GM12878 (cell line): ENCODE measurements around the gene PTGIS. TPM values are rescaled to one million over a fixed set of nuclear protein-coding genes. Genes with fewer than 3 reads are reported as not detected.

Experiments used
- ATAC-seq: fragments of 200-7000 bp; cut with Tn5 transposase; 3 replicates; pipeline ENCODE4 v1.9.1; 2020; ENCODE audit warnings: mild to moderate bottlenecking, moderate library complexity
- BruUV-seq: library from RNA; stranded (reverse); fragments of 400-500 nt; replicated peaks from 2 replicates; lab custom pipeline; 2021; lab: Mats Ljungman, UMichigan
- CTCF ChIA-PET: fragments of 300-600 bp; sonication (Branson Sonifier 250); formaldehyde crosslinking; extraction: SDS; loops from one replicate; lab custom pipeline; 2021; ENCODE audit warnings: inconsistent platforms; lab: Yijun Ruan, JAX
- POLR2A ChIA-PET: fragments of 350-600 bp; formaldehyde crosslinking; extraction: SDS; loops from one replicate; lab custom pipeline; 2021; ENCODE audit warnings: inconsistent platforms; lab: Charles Lee
- RAD21 ChIA-PET: fragments of 300-600 bp; sonication (Branson Sonifier 250); formaldehyde crosslinking; loops from one replicate; lab custom pipeline; 2023; ENCODE audit warnings: antibody characterized with exemption; ENCODE audit not compliant: unreplicated experiment; lab: Charles Lee
- SMC1A ChIA-PET: fragments of 300-600 bp; sonication (Branson Sonifier 250); formaldehyde crosslinking; loops from one replicate; lab custom pipeline; 2023; ENCODE audit not compliant: unreplicated experiment, uncharacterized antibody; lab: Charles Lee
- DNase-seq: peaks from one replicate; pipeline ENCODE4 v3.0.0-alpha.2; 2011; ENCODE audit warnings: low read depth, low spot score
- FAIRE-seq: peaks from 3 replicates; lab custom pipeline; 2011; peaks lifted over from hg19 to GRCh38; lab: Jason Lieb, UNC
- H2AFZ ChIP-seq: 2 replicates; pipeline ENCODE4 v1.6.0; 2011; ENCODE audit warnings: low read depth, low read length, control low read depth; ENCODE audit not compliant: control insufficient read depth
- H3K27ac ChIP-seq: 2 replicates; pipeline ENCODE4 v1.5.1; 2011; ENCODE audit warnings: control low read depth; ENCODE audit not compliant: control insufficient read depth, insufficient read depth
- H3K27me3 ChIP-seq, 2 experiments: replicated peaks in 1 of 2; 2 replicates each; pipeline versions ENCODE4 v1.6.0 to v1.6.1; 2011; ENCODE audit warnings: low read length in 1 of 2; ENCODE audit not compliant: control insufficient read depth in 2 of 2, insufficient read depth in 2 of 2
- H3K36me3 ChIP-seq, 2 experiments: 2 replicates each; pipeline ENCODE4 v1.5.1; 2011; ENCODE audit warnings: low read length in 1 of 2; ENCODE audit not compliant: control insufficient read depth in 2 of 2, insufficient read depth in 2 of 2
- H3K4me1 ChIP-seq: 2 replicates; pipeline ENCODE4 v1.6.1; 2011; ENCODE audit warnings: mild to moderate bottlenecking, low read length, moderate library complexity, mixed read lengths; ENCODE audit not compliant: control insufficient read depth, insufficient read depth
- H3K4me2 ChIP-seq: 2 replicates; pipeline ENCODE4 v1.6.0; 2011; ENCODE audit warnings: control low read depth; ENCODE audit not compliant: control insufficient read depth, insufficient read depth
- H3K4me3 ChIP-seq: fragments of 200-600 bp; sonication (generic); 2 replicates; pipeline ENCODE4 v1.5.1; 2016
- H3K79me2 ChIP-seq: 2 replicates; pipeline ENCODE4 v1.6.0; 2011; ENCODE audit warnings: low read length; ENCODE audit not compliant: control insufficient read depth, insufficient read depth
- H3K9ac ChIP-seq: 2 replicates; pipeline ENCODE4 v1.8.0; 2011; ENCODE audit warnings: low read length, control low read depth, mixed read lengths; ENCODE audit not compliant: control insufficient read depth, insufficient read depth
- H3K9me3 ChIP-seq: replicated peaks from 3 replicates; pipeline ENCODE4 v1.5.1; 2011; ENCODE audit warnings: mild to moderate bottlenecking, low read length; ENCODE audit not compliant: control insufficient read depth, insufficient read depth
- H4K20me1 ChIP-seq: 2 replicates; pipeline ENCODE4 v1.6.0; 2011; ENCODE audit not compliant: control insufficient read depth, insufficient read depth
- BHLHE40 ChIP-seq, 2 experiments: fragments of 450-650 bp in 1 of 2; IDR thresholded peaks; 2 replicates each; pipeline ENCODE4 v1.6.1; 2011 to 2017; ENCODE audit warnings: low read depth in 2 of 2, borderline replicate concordance in 1 of 2, improper control_type of control experiment in 1 of 2, low read length in 1 of 2, mild to moderate bottlenecking in 1 of 2
- BRCA1 ChIP-seq: IDR thresholded peaks from 2 replicates; pipeline ENCODE4 v1.6.1; 2011; ENCODE audit warnings: low read depth, low read length, improper control_type of control experiment
- ETV6 ChIP-seq, 2 experiments: fragments of 450-650 bp in 1 of 2; IDR thresholded peaks in 1 of 2; conservative IDR thresholded peaks in 1 of 2; 2 replicates each; pipeline ENCODE4 v1.6.1; 2014; ENCODE audit warnings: antibody characterized with exemption in 1 of 2, borderline replicate concordance in 1 of 2, low read depth in 1 of 2, mild to moderate bottlenecking in 1 of 2, moderate library complexity in 1 of 2
- HDAC6 ChIP-seq: fragments of 200-600 bp; sonication (generic); IDR thresholded peaks from one replicate; pipeline ENCODE4 v1.8.0; 2017; ENCODE audit warnings: antibody characterized with exemption; ENCODE audit not compliant: unreplicated experiment
- KDM1A ChIP-seq: fragments of 200-600 bp; sonication (generic); IDR thresholded peaks from 2 replicates; pipeline ENCODE4 v1.6.1; 2016; ENCODE audit warnings: borderline replicate concordance
- NFYB ChIP-seq: IDR thresholded peaks from 2 replicates; pipeline ENCODE4 v1.6.1; 2011; ENCODE audit warnings: low read depth, mild to moderate bottlenecking, low read length, improper control_type of control experiment, moderate library complexity; ENCODE audit not compliant: insufficient read depth
- PAX8 ChIP-seq: fragments of 450-650 bp; IDR thresholded peaks from 2 replicates; pipeline ENCODE4 v1.6.1; 2017; ENCODE audit warnings: mild to moderate bottlenecking, moderate library complexity
- TARDBP ChIP-seq: IDR thresholded peaks from 2 replicates; pipeline ENCODE4 v1.6.1; 2016; ENCODE audit warnings: borderline replicate concordance
- ZBED1 ChIP-seq: IDR thresholded peaks from 2 replicates; pipeline ENCODE4 v1.6.1; 2016; ENCODE audit warnings: borderline replicate concordance
- ZNF207 ChIP-seq: fragments of 450-650 bp; IDR thresholded peaks from 2 replicates; pipeline ENCODE4 v1.6.1; 2014; ENCODE audit warnings: antibody characterized with exemption, mild to moderate bottlenecking, borderline replicate concordance
- ZSCAN29 ChIP-seq: fragments of 450-650 bp; IDR thresholded peaks from 2 replicates; pipeline ENCODE4 v1.6.1; 2017; ENCODE audit warnings: mild to moderate bottlenecking, moderate library complexity
- WGBS: methylation state at CpG from one replicate; pipeline ENCODE4 v1.1.6; 2016; ENCODE audit warnings: low lambda C conversion rate; ENCODE audit not compliant: insufficient replicate concordance, insufficient coverage; ENCODE audit errors: missing lambda C conversion rate; 5-methylcytosine and 5-hydroxymethylcytosine counted together
- in situ Hi-C: fragments of 300-500 bp; cut with MboI; formaldehyde crosslinking; loops from 9 replicates; pipeline ENCODE4 v1.14.3; 2018; ENCODE audit warnings: mixed read lengths
- intact Hi-C: fragments of 100-400 bp; cut with micrococcal nuclease; formaldehyde crosslinking; loops from one replicate; pipeline ENCODE4 v1.14.2; 2022; ENCODE audit not compliant: unreplicated experiment
- polyA plus RNA-seq, 11 experiments: library from polyadenylated mRNA; depleted of rRNA in 4 of 11; unstranded in 6 of 11; stranded (reverse) in 5 of 11; fragments of >200 nt; fragmentation: Nextera tagmentation in 4 of 11; fragmentation: Illumina TruSeq in 1 of 11; extraction: Ambion mirVana in 4 of 11; extraction: Trizol in 1 of 11; gene quantifications; 1 replicate in 1 of 11; 2 replicates in 10 of 11; pipeline versions ENCODE4 v1.2.1 to v1.2.3, GENCODE V29; 2011 to 2016; ENCODE audit warnings: inconsistent platforms in 2 of 11, missing spikeins in 2 of 11, low read depth in 1 of 11
- total RNA-seq, 4 experiments: library from RNA; depleted of rRNA in 3 of 4; stranded (reverse); fragments of >200 nt in 3 of 4; fragmentation: Illumina TruSeq in 1 of 4; extraction: Trizol in 1 of 4; gene quantifications; 2 replicates each; pipeline versions ENCODE4 v1.2.1 to v1.2.3, GENCODE V29; 2013 to 2021
- TF ChIP-seq, protein P1 (sequence below): fragments of 450-650 bp; IDR thresholded peaks from 2 replicates; pipeline ENCODE4 v1.6.1; 2017; ENCODE audit warnings: borderline replicate concordance
- TF ChIP-seq, protein P2 (sequence below): IDR thresholded peaks from 2 replicates; pipeline ENCODE4 v1.6.1; 2011; ENCODE audit warnings: borderline replicate concordance, low read depth, mild to moderate bottlenecking, moderate library complexity, mixed read lengths, low read length; ENCODE audit not compliant: insufficient read depth; ENCODE audit errors: extremely low read length
- TF ChIP-seq, protein P3 (sequence below): fragments of 450-650 bp; IDR thresholded peaks from 2 replicates; pipeline ENCODE4 v1.6.1; 2016; ENCODE audit warnings: mild to moderate bottlenecking
- TF ChIP-seq, protein P4 (sequence below): fragments of 450-650 bp; IDR thresholded peaks from 2 replicates; pipeline ENCODE4 v1.6.1; 2017; ENCODE audit warnings: low read depth, mild to moderate bottlenecking, moderate library complexity

The PTGIS gene
- total and polyA plus RNA-seq, 10 of the 15 experiments (the other 5 are each of a cell fraction or from before 2014, with no cell fraction given), result 0.10 TPM; not detected in 9

DNA sequence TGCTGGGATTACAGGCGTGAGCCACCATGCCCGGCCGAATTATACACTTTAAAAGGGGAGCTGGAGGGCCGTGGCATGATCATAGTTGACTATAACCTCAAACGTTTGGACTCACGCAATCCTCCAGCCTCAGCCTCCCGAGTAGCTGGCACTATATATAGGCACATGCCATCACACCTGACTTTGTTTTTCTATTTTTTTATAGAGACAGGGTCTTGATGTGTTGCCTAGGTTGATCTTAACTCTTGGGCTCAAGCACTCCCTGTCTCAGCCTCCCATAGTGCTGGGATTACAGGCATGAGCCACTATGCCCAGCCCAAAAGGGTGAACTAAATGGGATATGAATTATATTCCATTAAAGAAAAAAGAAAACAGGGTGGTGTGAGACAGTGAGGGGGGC is 7.8 kb downstream of the PTGIS start (continued):
- TF ChIP-seq, protein P1, sequence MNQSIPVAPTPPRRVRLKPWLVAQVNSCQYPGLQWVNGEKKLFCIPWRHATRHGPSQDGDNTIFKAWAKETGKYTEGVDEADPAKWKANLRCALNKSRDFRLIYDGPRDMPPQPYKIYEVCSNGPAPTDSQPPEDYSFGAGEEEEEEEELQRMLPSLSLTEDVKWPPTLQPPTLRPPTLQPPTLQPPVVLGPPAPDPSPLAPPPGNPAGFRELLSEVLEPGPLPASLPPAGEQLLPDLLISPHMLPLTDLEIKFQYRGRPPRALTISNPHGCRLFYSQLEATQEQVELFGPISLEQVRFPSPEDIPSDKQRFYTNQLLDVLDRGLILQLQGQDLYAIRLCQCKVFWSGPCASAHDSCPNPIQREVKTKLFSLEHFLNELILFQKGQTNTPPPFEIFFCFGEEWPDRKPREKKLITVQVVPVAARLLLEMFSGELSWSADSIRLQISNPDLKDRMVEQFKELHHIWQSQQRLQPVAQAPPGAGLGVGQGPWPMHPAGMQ, result no peak

DNA sequence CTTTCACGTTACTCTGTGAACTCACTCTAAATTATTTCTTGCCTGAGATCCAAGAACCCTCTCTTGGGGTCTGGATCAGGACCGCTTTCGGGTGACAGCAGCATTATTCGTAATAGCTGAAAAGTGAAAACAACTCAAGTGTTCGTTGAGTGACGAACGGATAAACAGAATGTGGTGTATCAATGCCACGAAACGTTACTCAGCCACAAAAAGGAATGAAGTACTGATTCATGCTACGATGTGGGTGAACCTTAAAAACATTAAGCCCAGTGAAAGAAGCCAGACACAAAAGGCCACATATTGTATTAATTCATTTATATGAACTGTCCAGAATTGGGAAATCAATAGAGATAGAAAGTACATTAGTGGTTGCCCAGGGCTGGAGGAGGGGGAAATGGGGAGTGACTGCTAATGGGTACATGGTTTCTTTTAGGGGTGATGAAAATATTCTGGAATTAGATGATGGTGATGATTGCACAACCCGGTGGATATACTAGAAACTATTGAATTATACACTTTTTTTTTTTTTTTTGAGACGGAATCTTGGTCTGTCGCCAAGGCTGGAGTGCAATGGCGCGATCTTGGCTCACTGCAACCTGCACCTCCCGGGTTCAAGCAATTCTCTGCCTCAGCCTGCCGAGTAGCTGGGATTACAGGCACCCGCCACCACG is 8.4 kb downstream of the PTGIS start:
- POLR2A ChIA-PET, result no interaction called here

More for the DNA sequence above, 8.4 kb downstream of the PTGIS start:
- Histone ChIP-seq H3K9ac (no peak overlapping the region), H4K20me1 (no peaks in the 10 kb centered on the region), H3K9me3 (no peaks in the 10 kb centered on the region), H3K4me1 (no peaks in the 10 kb centered on the region), H3K27ac (no peak overlapping the region), H3K4me2 (no peak overlapping the region), H3K36me3 (no peaks in the 10 kb centered on the region), H3K79me2 (no peaks in the 10 kb centered on the region), H3K4me3 (no peak overlapping the region), H3K27me3 (peaks cover 2 to 5% of the 10 kb centered on the region in 2 experiments; a peak in 3 of 4 replicates), H2AFZ (no peak overlapping the region)
- TF ChIP-seq ZNF207, result no peak
- no peak for TF ChIP-seq HDAC6
- TF ChIP-seq BRCA1, result no peak
- no peak for TF ChIP-seq PAX8
- TF ChIP-seq, protein P2, sequence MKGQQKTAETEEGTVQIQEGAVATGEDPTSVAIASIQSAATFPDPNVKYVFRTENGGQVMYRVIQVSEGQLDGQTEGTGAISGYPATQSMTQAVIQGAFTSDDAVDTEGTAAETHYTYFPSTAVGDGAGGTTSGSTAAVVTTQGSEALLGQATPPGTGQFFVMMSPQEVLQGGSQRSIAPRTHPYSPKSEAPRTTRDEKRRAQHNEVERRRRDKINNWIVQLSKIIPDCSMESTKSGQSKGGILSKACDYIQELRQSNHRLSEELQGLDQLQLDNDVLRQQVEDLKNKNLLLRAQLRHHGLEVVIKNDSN, result no peak
- no peak for TF ChIP-seq KDM1A
- no peak for TF ChIP-seq NFYB
- no peak for TF ChIP-seq ZBED1
- TF ChIP-seq, protein P3, sequence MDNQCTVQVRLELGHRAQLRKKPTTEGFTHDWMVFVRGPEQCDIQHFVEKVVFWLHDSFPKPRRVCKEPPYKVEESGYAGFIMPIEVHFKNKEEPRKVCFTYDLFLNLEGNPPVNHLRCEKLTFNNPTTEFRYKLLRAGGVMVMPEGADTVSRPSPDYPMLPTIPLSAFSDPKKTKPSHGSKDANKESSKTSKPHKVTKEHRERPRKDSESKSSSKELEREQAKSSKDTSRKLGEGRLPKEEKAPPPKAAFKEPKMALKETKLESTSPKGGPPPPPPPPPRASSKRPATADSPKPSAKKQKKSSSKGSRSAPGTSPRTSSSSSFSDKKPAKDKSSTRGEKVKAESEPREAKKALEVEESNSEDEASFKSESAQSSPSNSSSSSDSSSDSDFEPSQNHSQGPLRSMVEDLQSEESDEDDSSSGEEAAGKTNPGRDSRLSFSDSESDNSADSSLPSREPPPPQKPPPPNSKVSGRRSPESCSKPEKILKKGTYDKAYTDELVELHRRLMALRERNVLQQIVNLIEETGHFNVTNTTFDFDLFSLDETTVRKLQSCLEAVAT, result no peak
- TF ChIP-seq, protein P4, sequence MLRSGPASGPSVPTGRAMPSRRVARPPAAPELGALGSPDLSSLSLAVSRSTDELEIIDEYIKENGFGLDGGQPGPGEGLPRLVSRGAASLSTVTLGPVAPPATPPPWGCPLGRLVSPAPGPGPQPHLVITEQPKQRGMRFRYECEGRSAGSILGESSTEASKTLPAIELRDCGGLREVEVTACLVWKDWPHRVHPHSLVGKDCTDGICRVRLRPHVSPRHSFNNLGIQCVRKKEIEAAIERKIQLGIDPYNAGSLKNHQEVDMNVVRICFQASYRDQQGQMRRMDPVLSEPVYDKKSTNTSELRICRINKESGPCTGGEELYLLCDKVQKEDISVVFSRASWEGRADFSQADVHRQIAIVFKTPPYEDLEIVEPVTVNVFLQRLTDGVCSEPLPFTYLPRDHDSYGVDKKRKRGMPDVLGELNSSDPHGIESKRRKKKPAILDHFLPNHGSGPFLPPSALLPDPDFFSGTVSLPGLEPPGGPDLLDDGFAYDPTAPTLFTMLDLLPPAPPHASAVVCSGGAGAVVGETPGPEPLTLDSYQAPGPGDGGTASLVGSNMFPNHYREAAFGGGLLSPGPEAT, result no peak
- TF ChIP-seq BHLHE40 (IDR thresholded peaks at IDR 0.05; ENCODE audit: borderline replicate concordance in 1 of 2, low read depth in 2 of 2, low read length in 1 of 2), result no peak
- TF ChIP-seq ZSCAN29, result no peak
- TF ChIP-seq TARDBP, result no peak
- no peak for TF ChIP-seq ETV6 (conservative IDR thresholded peaks at IDR 0.05 in 1 of 2, IDR thresholded peaks at IDR 0.05 in 1 of 2; ENCODE audit: borderline replicate concordance in 1 of 2, low read depth in 1 of 2)
- WGBS, result 63% methylated on average over 18 of the region's 19 CpGs
- ChIA-PET SMC1A (no interaction called here), RAD21 (no interaction called here), CTCF (no interaction called here)
- no peak for FAIRE-seq
- intact Hi-C loops (no loop called here), in situ Hi-C loops (no loop called here)
- no peak for DNase-seq
- ATAC-seq, result no peak
- no TSS peak for BruUV-seq
